HepG2 (cell line): ENCODE measurements around the gene ANGPTL5. TPM values are rescaled to one million over a fixed set of nuclear protein-coding genes. Genes with fewer than 3 reads are reported as not detected.

Experiments used
- ATAC-seq: fragments of 200-7000 bp; cut with Tn5 transposase; 3 replicates; pipeline ENCODE4 v1.9.1; 2020; ENCODE audit warnings: mild to moderate bottlenecking, moderate library complexity
- BruUV-seq: library from RNA; stranded (reverse); fragments of 400-500 nt; replicated peaks from 2 replicates; lab custom pipeline; 2021; lab: Mats Ljungman, UMichigan
- CTCF ChIA-PET: fragments of 300-600 bp; formaldehyde crosslinking; extraction: SDS; loops from one replicate; lab custom pipeline; 2021; ENCODE audit warnings: low total read pairs, inconsistent platforms, low intra/inter-chr PET ratio; lab: Yijun Ruan, JAX
- POLR2A ChIA-PET: fragments of 350-600 bp; sonication (Branson Sonifier 250); formaldehyde crosslinking; loops from one replicate; lab custom pipeline; 2020; ENCODE audit warnings: antibody characterized with exemption, inconsistent platforms; lab: Yijun Ruan, JAX
- DNase-seq: peaks from one replicate; pipeline ENCODE4 v3.0.0-alpha.2; 2015; ENCODE audit warnings: low spot score
- FAIRE-seq: peaks from 3 replicates; lab custom pipeline; 2011; peaks lifted over from hg19 to GRCh38; lab: Jason Lieb, UNC
- H2AFZ ChIP-seq: one replicate; pipeline ENCODE4 v1.6.1; 2011; ENCODE audit warnings: low read length, inconsistent platforms
- H3K27ac ChIP-seq: fragments of 300-600 bp; 3 replicates; pipeline ENCODE4 v1.8.0; 2011; ENCODE audit warnings: mixed run types, mild to moderate bottlenecking, mixed read lengths, low read length, inconsistent platforms; ENCODE audit not compliant: insufficient read depth; ENCODE audit errors: extremely low read length
- H3K27me3 ChIP-seq, 2 experiments: fragments of 200-600 bp in 1 of 2; 2 replicates in 1 of 2; 3 replicates in 1 of 2; pipeline versions ENCODE4 v1.6.0 to v1.8.0; 2011; ENCODE audit warnings: low read length in 2 of 2, mild to moderate bottlenecking in 2 of 2, moderate library complexity in 2 of 2, inconsistent platforms in 1 of 2; ENCODE audit not compliant: insufficient read depth in 2 of 2, control insufficient read depth in 1 of 2
- H3K36me3 ChIP-seq, 2 experiments: fragments of 200-600 bp in 1 of 2; replicated peaks in 1 of 2; 2 replicates in 1 of 2; 3 replicates in 1 of 2; pipeline versions ENCODE4 v1.5.1 to v1.8.0; 2011; ENCODE audit warnings: low read length in 2 of 2, inconsistent platforms in 1 of 2; ENCODE audit not compliant: insufficient read depth in 2 of 2, control insufficient read depth in 1 of 2
- H3K4me1 ChIP-seq: 2 replicates; pipeline ENCODE4 v1.5.1; 2012; ENCODE audit warnings: low read length, inconsistent platforms; ENCODE audit not compliant: insufficient read depth
- H3K4me2 ChIP-seq: 2 replicates; pipeline ENCODE4 v1.6.0; 2011; ENCODE audit warnings: low read depth, low read length, inconsistent platforms
- H3K4me3 ChIP-seq, 3 experiments: fragments of 200-600 bp in 1 of 3; sonication (generic), shearing (Covaris generic) in 1 of 3; replicated peaks in 1 of 3; 2 replicates each; pipeline ENCODE4 v1.5.1; 2011 to 2016; ENCODE audit warnings: low read length in 3 of 3, inconsistent platforms in 2 of 3, low read depth in 2 of 3, mild to moderate bottlenecking in 2 of 3, control low read depth in 1 of 3, mixed read lengths in 1 of 3; ENCODE audit not compliant: insufficient read depth in 1 of 3
- H3K79me2 ChIP-seq: one replicate; pipeline ENCODE4 v1.6.1; 2011; ENCODE audit warnings: low read length, inconsistent platforms; ENCODE audit not compliant: insufficient read depth
- H3K9ac ChIP-seq: 2 replicates; pipeline ENCODE4 v1.6.0; 2011; ENCODE audit warnings: mild to moderate bottlenecking, low read depth, low read length, inconsistent platforms; ENCODE audit not compliant: insufficient read depth
- H3K9me3 ChIP-seq: 2 replicates; pipeline ENCODE4 v1.5.1; 2012; ENCODE audit warnings: mild to moderate bottlenecking, low read length
- H4K20me1 ChIP-seq: 2 replicates; pipeline ENCODE4 v1.6.0; 2011; ENCODE audit warnings: inconsistent platforms, mild to moderate bottlenecking, low read length, moderate library complexity; ENCODE audit not compliant: insufficient read depth
- BCL6 ChIP-seq: IDR thresholded peaks from 2 replicates; pipeline ENCODE4 v1.6.1; 2016; ENCODE audit warnings: missing genetic modification reagents, missing compliant biosample characterization
- DDIT3 ChIP-seq: sonication (generic); formaldehyde crosslinking; IDR thresholded peaks from 2 replicates; pipeline ENCODE4 v1.4.0; 2020; ENCODE audit warnings: mild to moderate bottlenecking, missing genetic modification reagents
- REL ChIP-seq: sonication (generic); formaldehyde crosslinking; conservative IDR thresholded peaks from 2 replicates; pipeline ENCODE4 v1.8.0; 2022; ENCODE audit warnings: mild to moderate bottlenecking, missing genetic modification reagents, moderate library complexity
- RFX5 ChIP-seq: IDR thresholded peaks from 2 replicates; pipeline ENCODE4 v1.6.1; 2011; ENCODE audit warnings: low read depth, low read length, improper control_type of control experiment
- SOX6 ChIP-seq, 2 experiments: fragments of 450-650 bp in 1 of 2; sonication (generic) in 1 of 2; formaldehyde crosslinking in 1 of 2; IDR thresholded peaks; 2 replicates each; pipeline versions ENCODE4 v1.4.0 to v1.6.1; 2017 to 2020; ENCODE audit warnings: antibody characterized with exemption in 1 of 2, mild to moderate bottlenecking in 1 of 2, missing genetic modification reagents in 1 of 2
- STAG1 ChIP-seq: sonication (generic); formaldehyde crosslinking; IDR thresholded peaks from 2 replicates; pipeline ENCODE4 v1.4.0; 2020; ENCODE audit warnings: missing genetic modification reagents
- U2AF2 ChIP-seq: fragments of 200-400 bp; formaldehyde crosslinking; IDR thresholded peaks from 2 replicates; pipeline ENCODE4 v1.6.1; 2017; ENCODE audit warnings: low read depth, mild to moderate bottlenecking, low read length
- ZBTB38 ChIP-seq: sonication (generic); formaldehyde crosslinking; IDR thresholded peaks from 2 replicates; pipeline ENCODE4 v1.5.1; 2020; ENCODE audit warnings: mild to moderate bottlenecking, missing genetic modification reagents
- ZNF12 ChIP-seq: sonication (generic); formaldehyde crosslinking; IDR thresholded peaks from 2 replicates; pipeline ENCODE4 v1.5.0; 2020; ENCODE audit warnings: missing genetic modification reagents
- ZNF253 ChIP-seq: sonication (generic); formaldehyde crosslinking; IDR thresholded peaks from 2 replicates; pipeline ENCODE4 v1.8.0; 2022; ENCODE audit warnings: mild to moderate bottlenecking, missing genetic modification reagents, borderline replicate concordance
- ZNF296 ChIP-seq: sonication (generic); formaldehyde crosslinking; conservative IDR thresholded peaks from 2 replicates; pipeline ENCODE4 v1.5.0; 2020; ENCODE audit warnings: mild to moderate bottlenecking, missing genetic modification reagents
- ZNF337 ChIP-seq: sonication (generic); formaldehyde crosslinking; IDR thresholded peaks from 2 replicates; pipeline ENCODE4 v1.5.1; 2020; ENCODE audit warnings: missing genetic modification reagents, low read depth, mild to moderate bottlenecking, borderline replicate concordance
- ZNF513 ChIP-seq: sonication (generic); formaldehyde crosslinking; conservative IDR thresholded peaks from 2 replicates; pipeline ENCODE4 v1.5.0; 2020; ENCODE audit warnings: missing genetic modification reagents
- WGBS: methylation state at CpG from one replicate; pipeline ENCODE4 v1.1.6; 2017; ENCODE audit warnings: low lambda C conversion rate; 5-methylcytosine and 5-hydroxymethylcytosine counted together
- in situ Hi-C: cut with HindIII; loops from 2 replicates; pipeline ENCODE4 v1.10.0; 2017; ENCODE audit warnings: low pct_unique_long_range_greater_than_20kb; ENCODE audit not compliant: extremely low pct_ligation_motif_present
- intact Hi-C: fragments of 100-400 bp; cut with micrococcal nuclease; formaldehyde crosslinking; loops from one replicate; pipeline ENCODE4 v1.10.0; 2022; ENCODE audit not compliant: unreplicated experiment
- polyA plus RNA-seq, 8 experiments: library from polyadenylated mRNA; depleted of rRNA in 3 of 8; stranded (reverse) in 7 of 8; unstranded in 1 of 8; fragments of >200 nt; fragmentation: Illumina TruSeq in 4 of 8; extraction: Trizol in 4 of 8; gene quantifications; 2 replicates each; pipeline versions ENCODE4 v1.2.1 to v1.2.3, GENCODE V29; 2011 to 2016; ENCODE audit warnings: low read depth in 4 of 8, missing spikeins in 1 of 8, mixed read lengths in 1 of 8; ENCODE audit not compliant: insufficient read depth in 1 of 8
- total RNA-seq, 5 experiments: library from RNA; depleted of rRNA; stranded (reverse); fragments of >200 nt; fragmentation: Illumina TruSeq; extraction: Trizol; gene quantifications; 2 replicates each; pipeline ENCODE4 v1.2.3, GENCODE V29; 2016; ENCODE audit warnings: low read depth in 1 of 5

The ANGPTL5 gene
- total and polyA plus RNA-seq, 2 of the 13 experiments (the other 11 are each of a cell fraction or from before 2014, with no cell fraction given), result not detected

DNA sequence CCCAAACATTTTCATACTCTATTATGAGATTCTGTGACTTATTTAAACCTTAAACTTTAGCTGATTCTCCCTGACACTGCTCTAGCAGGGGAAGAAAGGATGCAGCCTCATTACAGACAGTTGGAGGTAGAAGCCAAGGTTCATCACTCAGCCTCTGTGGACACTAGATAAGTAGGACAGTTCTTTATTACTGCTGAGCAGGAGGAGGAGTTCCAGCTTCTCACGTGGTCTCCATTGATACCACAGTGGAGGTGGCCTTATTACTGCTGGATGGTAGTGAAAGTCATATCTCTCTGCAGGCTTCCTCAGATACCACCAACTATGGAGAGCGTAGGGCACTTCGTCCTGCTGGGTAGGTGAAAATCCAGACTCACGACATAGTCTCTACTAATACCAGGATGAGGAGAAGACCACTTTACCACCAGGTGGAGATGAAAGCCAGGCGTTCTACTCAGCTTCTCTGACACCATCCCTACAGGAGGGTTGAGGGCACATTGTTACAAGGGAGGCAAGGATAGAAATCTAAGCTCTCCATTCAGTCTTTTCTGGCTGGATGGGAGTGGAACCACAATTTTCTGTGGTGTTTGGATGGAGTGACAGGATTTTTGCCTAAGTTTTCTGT, 13.1 kb upstream of the ANGPTL5 start (continued):
- TF ChIP-seq SOX6 (IDR thresholded peaks at IDR 0.05), result no peak
- 0 out of 2 replicates have a peak, but pooled peaks have one; percentile 24 for TF ChIP-seq SOX6 (CRISPR knock-in tag; IDR thresholded peaks at IDR 0.05)
- no peak for TF ChIP-seq RFX5
- TF ChIP-seq ZNF12 (CRISPR knock-in tag), result no peak
- no peak for TF ChIP-seq DDIT3 (CRISPR knock-in tag)
- no peak for TF ChIP-seq ZBTB38 (CRISPR knock-in tag)
- TF ChIP-seq STAG1 (CRISPR knock-in tag), result peak; percentile 70
- no peak for TF ChIP-seq ZNF337
- no peak for TF ChIP-seq ZNF296 (CRISPR knock-in tag)

GRCh38 chr11:101923554-101923953, 7.2 kb upstream of the ANGPTL5 start:
- ATAC-seq (no peak), DNase-seq (no peak), FAIRE-seq (no peak)
- ChIA-PET CTCF (no interaction called here), POLR2A (no interaction called here)
- no peaks in the 10 kb centered on the region for H3K9me3 ChIP-seq
- BruUV-seq, result no TSS peak
- whole genome bisulfite sequencing, result 89% methylated on average over 2 of the region's 2 CpGs
- H3K4me3 ChIP-seq, result no peak overlapping the region
- H3K4me1 ChIP-seq, result no peaks in the 10 kb centered on the region
- H3K36me3 ChIP-seq, result no peaks in the 10 kb centered on the region
- H3K4me2 ChIP-seq, result no peak overlapping the region
- H3K27ac ChIP-seq, result no peak overlapping the region
- intact Hi-C loops (no loop called here), in situ Hi-C loops (loop anchor here (10.0 kb wide), 1 partner anchor 81 kb away; no protein-coding TSS in a partner anchor)
- H3K9ac ChIP-seq, result no peak overlapping the region
- no peaks in the 10 kb centered on the region for H3K27me3 ChIP-seq
- H3K79me2 ChIP-seq, result no peaks in the 10 kb centered on the region
- no peak for TF ChIP-seq U2AF2
- TF ChIP-seq ZNF253 (CRISPR knock-in tag), result no peak
- no peak for TF ChIP-seq REL
- no peak for TF ChIP-seq ZNF513 (CRISPR knock-in tag)
- no peak; the same call in 1 of the 2 replicates for TF ChIP-seq BCL6
- H2AFZ ChIP-seq, result no peak overlapping the region
- no peaks in the 10 kb centered on the region for H4K20me1 ChIP-seq
